HepG2 (cell line): ENCODE results near the gene CRYGA. TPM values are rescaled to one million over a fixed set of nuclear protein-coding genes. Genes with fewer than 3 reads are reported as not detected.

Experiments used
- BCL3 ChIP-seq: sonication (generic); formaldehyde crosslinking; IDR thresholded peaks from 2 replicates; pipeline ENCODE4 v1.5.1; 2020; ENCODE audit warnings: mild to moderate bottlenecking, missing genetic modification reagents, moderate library complexity
- EHMT2 ChIP-seq: fragments of 200-600 bp; sonication (generic); IDR thresholded peaks from 2 replicates; pipeline ENCODE4 v1.7.0; 2017; ENCODE audit warnings: antibody characterized with exemption, low read depth, low read length, borderline replicate concordance
- IRF2 ChIP-seq: IDR thresholded peaks from 2 replicates; pipeline ENCODE4 v1.6.1; 2018; ENCODE audit warnings: missing genetic modification reagents, missing compliant biosample characterization
- IRX3 ChIP-seq: sonication (generic); formaldehyde crosslinking; IDR thresholded peaks from 2 replicates; pipeline ENCODE4 v1.8.1; 2023; ENCODE audit warnings: mild to moderate bottlenecking, low read depth, missing genetic modification reagents, borderline replicate concordance
- JUND ChIP-seq: sonication (generic); formaldehyde crosslinking; IDR thresholded peaks from 2 replicates; pipeline ENCODE4 v1.8.0; 2022; ENCODE audit warnings: mild to moderate bottlenecking, missing genetic modification reagents
- KAT8 ChIP-seq: IDR thresholded peaks from 2 replicates; pipeline ENCODE4 v1.6.1; 2016; ENCODE audit warnings: missing genetic modification reagents, missing compliant biosample characterization
- KDM4B ChIP-seq: sonication (generic); formaldehyde crosslinking; IDR thresholded peaks from 2 replicates; pipeline ENCODE4 v1.4.0; 2020; ENCODE audit warnings: missing genetic modification reagents
- MBNL3 ChIP-seq: fragments of 250-450 bp; sonication (Bioruptor Pico); conservative IDR thresholded peaks from 2 replicates; pipeline ENCODE4 v1.8.0; 2022; ENCODE audit warnings: mild to moderate bottlenecking, inconsistent platforms
- MLX ChIP-seq: IDR thresholded peaks from 2 replicates; pipeline ENCODE4 v1.6.1; 2016
- MTF2 ChIP-seq: sonication (generic); formaldehyde crosslinking; IDR thresholded peaks from 2 replicates; pipeline ENCODE4 v1.5.0; 2020; ENCODE audit warnings: missing genetic modification reagents, borderline replicate concordance
- NR3C1 ChIP-seq: sonication (generic); formaldehyde crosslinking; IDR thresholded peaks from 2 replicates; pipeline ENCODE4 v1.4.0; 2020; ENCODE audit warnings: missing genetic modification reagents
- RBM22 ChIP-seq: fragments of 200-400 bp; formaldehyde crosslinking; optimal IDR thresholded peaks from 2 replicates; pipeline ENCODE3; 2017; ENCODE audit warnings: mild to moderate bottlenecking, low read length, moderate library complexity
- SAP130 ChIP-seq: IDR thresholded peaks from 2 replicates; pipeline ENCODE4 v1.6.1; 2016; ENCODE audit warnings: low read depth
- SKI ChIP-seq: fragments of 450-650 bp; IDR thresholded peaks from one replicate; pipeline ENCODE4 v1.6.1; 2018; ENCODE audit warnings: mild to moderate bottlenecking; ENCODE audit not compliant: partially characterized antibody
- TEAD3 ChIP-seq: optimal IDR thresholded peaks from 2 replicates; pipeline ENCODE3; 2016; ENCODE audit warnings: borderline replicate concordance
- TEF ChIP-seq: sonication (generic); formaldehyde crosslinking; IDR thresholded peaks from 2 replicates; pipeline ENCODE4 v1.5.0; 2020; ENCODE audit warnings: missing genetic modification reagents
- YY1 ChIP-seq: IDR thresholded peaks from 2 replicates; pipeline ENCODE4 v1.6.1; 2011; ENCODE audit warnings: low read length, low read depth, moderate library complexity, mild to moderate bottlenecking; ENCODE audit not compliant: insufficient read depth, insufficient replicate concordance
- ZGPAT ChIP-seq: IDR thresholded peaks from 2 replicates; pipeline ENCODE4 v1.6.1; 2016; ENCODE audit warnings: mild to moderate bottlenecking
- ZNF20 ChIP-seq: sonication (generic); formaldehyde crosslinking; IDR thresholded peaks from 2 replicates; pipeline ENCODE4 v1.4.0; 2020; ENCODE audit warnings: mild to moderate bottlenecking, moderate library complexity, missing genetic modification reagents
- ZNF274 ChIP-seq: sonication (generic); formaldehyde crosslinking; IDR thresholded peaks from 2 replicates; pipeline ENCODE4 v1.5.1; 2020; ENCODE audit warnings: mild to moderate bottlenecking, missing genetic modification reagents
- ZNF431 ChIP-seq: sonication (generic); formaldehyde crosslinking; IDR thresholded peaks from 2 replicates; pipeline ENCODE4 v1.9.0; 2022; ENCODE audit warnings: missing genetic modification reagents, low read depth, mild to moderate bottlenecking, borderline replicate concordance
- ZNF607 ChIP-seq: sonication (generic); formaldehyde crosslinking; IDR thresholded peaks from 2 replicates; pipeline ENCODE4 v1.5.1; 2020; ENCODE audit warnings: missing genetic modification reagents, mild to moderate bottlenecking, borderline replicate concordance
- ZNF616 ChIP-seq: sonication (generic); formaldehyde crosslinking; IDR thresholded peaks from 2 replicates; pipeline ENCODE4 v1.5.0; 2020; ENCODE audit warnings: low read depth, mild to moderate bottlenecking, missing genetic modification reagents
- ZNF7 ChIP-seq: IDR thresholded peaks from 2 replicates; pipeline ENCODE4 v1.6.1; 2016; ENCODE audit warnings: missing biosample characterization, missing genetic modification reagents
- ZNF761 ChIP-seq: sonication (generic); formaldehyde crosslinking; conservative IDR thresholded peaks from 2 replicates; pipeline ENCODE4 v1.4.0; 2020; ENCODE audit warnings: mild to moderate bottlenecking, missing genetic modification reagents
- ZNF768 ChIP-seq: sonication (generic); formaldehyde crosslinking; IDR thresholded peaks from 2 replicates; pipeline ENCODE4 v1.4.0; 2020; ENCODE audit warnings: missing genetic modification reagents
- ZNF83 ChIP-seq: sonication (generic); formaldehyde crosslinking; IDR thresholded peaks from 2 replicates; pipeline ENCODE4 v1.4.0; 2020; ENCODE audit warnings: missing genetic modification reagents, mild to moderate bottlenecking, borderline replicate concordance
- ZNF841 ChIP-seq: sonication (generic); formaldehyde crosslinking; IDR thresholded peaks from 2 replicates; pipeline ENCODE4 v1.8.1; 2023; ENCODE audit warnings: missing genetic modification reagents, borderline replicate concordance
- polyA plus RNA-seq, 8 experiments: library from polyadenylated mRNA; depleted of rRNA in 3 of 8; stranded (reverse) in 7 of 8; unstranded in 1 of 8; fragments of >200 nt; fragmentation: Illumina TruSeq in 4 of 8; extraction: Trizol in 4 of 8; gene quantifications; 2 replicates each; pipeline versions ENCODE4 v1.2.1 to v1.2.3, GENCODE V29; 2011 to 2016; ENCODE audit warnings: low read depth in 4 of 8, missing spikeins in 1 of 8, mixed read lengths in 1 of 8; ENCODE audit not compliant: insufficient read depth in 1 of 8
- total RNA-seq, 5 experiments: library from RNA; depleted of rRNA; stranded (reverse); fragments of >200 nt; fragmentation: Illumina TruSeq; extraction: Trizol; gene quantifications; 2 replicates each; pipeline ENCODE4 v1.2.3, GENCODE V29; 2016; ENCODE audit warnings: low read depth in 1 of 5

CRYGA gene
- total and polyA plus RNA-seq, 2 of the 13 experiments (the other 11 are each of a cell fraction or from before 2014, with no cell fraction given), result not detected

GRCh38 chr2:208135794-208136715 is 27.3 kb downstream of the CRYGA start (continued):
- TF ChIP-seq YY1 (no peak), MTF2 (CRISPR knock-in tag) (no peak), SKI (peak; percentile 35), ZGPAT (peak; percentile 45; the same call in 1 of the 2 replicates), ZNF274 (CRISPR knock-in tag) (no peak), ZNF431 (no peak), RBM22 (no peak), SAP130 (CRISPR knock-in tag) (peak; percentile 66), JUND (no peak), ZNF841 (no peak), ZNF761 (no peak), ZNF616 (CRISPR knock-in tag) (no peak), MBNL3 (CRISPR knock-in tag) (no peak), ZNF83 (CRISPR knock-in tag) (no peak), BCL3 (no peak), KDM4B (CRISPR knock-in tag) (no peak), EHMT2 (no peak; the same call in none of the 2 replicates), ZNF20 (CRISPR knock-in tag) (no peak), TEAD3 (CRISPR knock-in tag) (peak; percentile 49), MLX (peak; percentile 71; the same call in 1 of the 2 replicates), IRX3 (0 out of 2 replicates have a peak, but pooled peaks have one; percentile 6), ZNF607 (CRISPR knock-in tag) (no peak), KAT8 (CRISPR knock-in tag) (peak; percentile 84), TEF (peak; percentile 94), NR3C1 (CRISPR knock-in tag) (no peak), IRF2 (CRISPR knock-in tag) (peak; percentile 70), ZNF7 (CRISPR knock-in tag) (no peak), ZNF768 (CRISPR knock-in tag) (peak; percentile 57; the same call in 1 of the 2 replicates)
